Spleen (tissue), 7 donors: ENCODE data around the gene ROR1.

Source experiments
- POLR2A ChIP-seq, 3 donors: fragments of 450-650 bp; IDR thresholded peaks; one replicate each; pipeline ENCODE4 v1.5.1; 2017; ENCODE audit warnings: antibody characterized with exemption in 3 of 3, mild to moderate bottlenecking in 1 of 3
- POLR2AphosphoS5 ChIP-seq, 3 donors: sonication (generic); formaldehyde crosslinking; IDR thresholded peaks; one replicate each; pipeline ENCODE4 v1.5.1; 2017; ENCODE audit warnings: antibody characterized with exemption in 3 of 3
- TF ChIP-seq, protein P1 (sequence below), 11 experiments: fragments of 200-600 bp in 7 of 11; fragments of 450-650 bp in 4 of 11; sonication (generic) in 4 of 11; IDR thresholded peaks in 8 of 11; conservative IDR thresholded peaks in 3 of 11; 1 replicate in 7 of 11; 2 replicates in 4 of 11; pipeline versions ENCODE4 v1.4.0 to v1.8.0; 2016 to 2021; ENCODE audit warnings: antibody characterized with exemption in 11 of 11, inconsistent platforms in 4 of 11, mild to moderate bottlenecking in 1 of 11
- donor health status: DM: no; HTN: no; CAD: no; lungs with moderate emphysema.
- donor health status: DM: no; HTN: no; CAD: no.
- donor health status: DM: no; HTN: no; CAD: no.

DNA sequence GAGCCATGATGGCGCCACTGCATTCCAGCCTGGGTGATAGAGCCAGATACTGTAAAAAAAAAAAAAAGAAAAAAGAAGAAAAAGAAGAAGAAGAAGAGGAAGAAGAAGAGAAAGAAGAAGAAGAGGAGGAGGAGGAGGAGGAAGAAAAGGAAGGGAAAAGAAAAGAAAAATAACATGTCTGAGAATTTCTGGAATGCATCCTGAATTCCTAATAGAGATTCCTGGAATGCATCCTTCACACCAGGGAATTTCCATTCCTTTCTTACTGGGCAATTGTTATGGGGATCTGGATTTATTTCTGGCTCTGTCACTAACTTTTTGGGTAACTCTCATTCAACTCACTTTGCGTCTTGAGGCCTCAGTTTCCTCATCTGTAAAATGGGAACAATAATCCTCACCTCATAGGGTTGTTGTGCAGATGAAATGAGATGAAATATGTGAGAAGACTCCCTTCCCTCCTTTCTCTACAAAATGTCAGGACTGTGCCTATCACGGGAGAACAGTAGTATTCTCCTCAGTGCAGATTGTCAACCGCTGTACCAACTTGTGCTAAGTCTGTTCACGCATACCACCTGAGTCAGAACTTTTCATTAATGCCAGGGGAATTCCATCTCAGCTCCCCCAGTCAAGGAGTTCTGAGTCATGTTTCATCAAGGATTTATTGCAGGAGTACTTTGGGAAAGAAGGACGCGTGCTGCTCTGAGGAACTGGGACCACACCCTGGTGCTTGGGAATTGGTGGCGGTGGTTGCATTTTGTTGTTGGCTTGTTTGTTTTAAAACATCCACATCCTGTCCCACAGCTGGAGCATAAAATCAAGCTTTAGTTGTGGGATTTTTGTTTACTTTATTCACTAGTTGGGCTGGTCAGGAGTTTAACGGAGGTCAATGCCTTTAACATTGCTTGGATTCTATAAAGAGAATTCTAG is 42.4 kb upstream of the ROR1 start:
- TF ChIP-seq, protein P1, sequence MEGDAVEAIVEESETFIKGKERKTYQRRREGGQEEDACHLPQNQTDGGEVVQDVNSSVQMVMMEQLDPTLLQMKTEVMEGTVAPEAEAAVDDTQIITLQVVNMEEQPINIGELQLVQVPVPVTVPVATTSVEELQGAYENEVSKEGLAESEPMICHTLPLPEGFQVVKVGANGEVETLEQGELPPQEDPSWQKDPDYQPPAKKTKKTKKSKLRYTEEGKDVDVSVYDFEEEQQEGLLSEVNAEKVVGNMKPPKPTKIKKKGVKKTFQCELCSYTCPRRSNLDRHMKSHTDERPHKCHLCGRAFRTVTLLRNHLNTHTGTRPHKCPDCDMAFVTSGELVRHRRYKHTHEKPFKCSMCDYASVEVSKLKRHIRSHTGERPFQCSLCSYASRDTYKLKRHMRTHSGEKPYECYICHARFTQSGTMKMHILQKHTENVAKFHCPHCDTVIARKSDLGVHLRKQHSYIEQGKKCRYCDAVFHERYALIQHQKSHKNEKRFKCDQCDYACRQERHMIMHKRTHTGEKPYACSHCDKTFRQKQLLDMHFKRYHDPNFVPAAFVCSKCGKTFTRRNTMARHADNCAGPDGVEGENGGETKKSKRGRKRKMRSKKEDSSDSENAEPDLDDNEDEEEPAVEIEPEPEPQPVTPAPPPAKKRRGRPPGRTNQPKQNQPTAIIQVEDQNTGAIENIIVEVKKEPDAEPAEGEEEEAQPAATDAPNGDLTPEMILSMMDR (IDR thresholded peaks at IDR 0.05 in 8 of 11, conservative IDR thresholded peaks at IDR 0.05 in 3 of 11), result no peak
- TF ChIP-seq POLR2AphosphoS5 (IDR thresholded peaks at IDR 0.05), result no peak
- TF ChIP-seq POLR2A (IDR thresholded peaks at IDR 0.05), result no peak
